ENCODE measurements around the gene SNX24. TPM values are rescaled to one million over a fixed set of nuclear protein-coding genes. Genes with fewer than 3 reads are reported as not detected.

The SNX24 gene
- total RNA-seq, 1 experiment from 2014 or later: 10.3 TPM

GRCh38 chr5:122810405-122810804, 35.0 kb upstream of the SNX24 start:
- Histone ChIP-seq H3K27me3 (ENCODE audit: low read length) (no peaks in the 10 kb centered on the region), H3K4me3 (ENCODE audit: low read length) (no peak overlapping the region), H3K9ac (ENCODE audit: low read length) (no peak overlapping the region), H3K36me3 (ENCODE audit: low read depth, low read length) (no peaks in the 10 kb centered on the region), H3K4me2 (ENCODE audit: low read length) (no peak overlapping the region), H2AFZ (ENCODE audit: low read length) (no peak overlapping the region), H3K79me2 (ENCODE audit: low read length) (no peaks in the 10 kb centered on the region), H3K9me3 (ENCODE audit: low read length) (no peaks in the 10 kb centered on the region), H3K27ac (ENCODE audit: low read length) (no peak overlapping the region), H4K20me1 (ENCODE audit: low read length) (no peaks in the 10 kb centered on the region), H3F3A (ENCODE audit: low read length, unreplicated experiment) (no peaks in the 10 kb centered on the region), H3K4me1 (ENCODE audit: insufficient read depth, low read length) (no peaks in the 10 kb centered on the region), H3K9me2 (replicated peaks; ENCODE audit: low read length) (no peaks in the 10 kb centered on the region)
- BruUV-seq (replicated peaks): no TSS peak
- ChIA-PET CTCF (no interaction called here), POLR2A (ENCODE audit: unreplicated experiment) (no interaction called here)
- ATAC-seq (no peak), DNase-seq (no peak)
- intact Hi-C loops (cut with micrococcal nuclease): no loop called here
- no peak for TF ChIP-seq CTCF (conservative IDR thresholded peaks at IDR 0.05; ENCODE audit: low read depth, low read length)

- Histone ChIP-seq H3K36me3 (ENCODE audit: low read depth, low read length) (0 out of 2 replicates have a peak, but pooled peaks cover 3% of the 10 kb centered on the region), H3K9me3 (ENCODE audit: low read length) (no peaks in the 10 kb centered on the region), H4K20me1 (ENCODE audit: low read length) (no peaks in the 10 kb centered on the region), H3K4me2 (ENCODE audit: low read length) (no peak overlapping the region), H3F3A (ENCODE audit: low read length, unreplicated experiment) (no peaks in the 10 kb centered on the region), H3K9me2 (replicated peaks; ENCODE audit: low read length) (no peaks in the 10 kb centered on the region), H3K4me3 (ENCODE audit: low read length) (no peak overlapping the region), H3K79me2 (ENCODE audit: low read length) (no peaks in the 10 kb centered on the region), H3K4me1 (ENCODE audit: insufficient read depth, low read length) (no peaks in the 10 kb centered on the region), H3K27me3 (ENCODE audit: low read length) (no peaks in the 10 kb centered on the region), H3K9ac (ENCODE audit: low read length) (no peak overlapping the region), H2AFZ (ENCODE audit: low read length) (no peak overlapping the region), H3K27ac (ENCODE audit: low read length) (no peak overlapping the region)
- ATAC-seq (no peak), DNase-seq (no peak)
- ChIA-PET POLR2A (ENCODE audit: unreplicated experiment) (no interaction called here), CTCF (no interaction called here)
- no peak for TF ChIP-seq EZH2phosphoT487 (IDR thresholded peaks at IDR 0.05; ENCODE audit: borderline replicate concordance, low read length)
- no peak for TF ChIP-seq CTCF (conservative IDR thresholded peaks at IDR 0.05; ENCODE audit: low read depth, low read length)
- TF ChIP-seq EZH2 (IDR thresholded peaks at IDR 0.05; ENCODE audit: low read length, unreplicated experiment): no peak
- intact Hi-C loops (cut with micrococcal nuclease): no loop called here
- no TSS peak for BruUV-seq (replicated peaks)
Measured at GRCh38 chr5:122815218-122815767, 30.1 kb upstream of the SNX24 start.

- Histone ChIP-seq H3K27me3 (ENCODE audit: low read length) (no peaks in the 10 kb centered on the region), H4K20me1 (ENCODE audit: low read length) (no peaks in the 10 kb centered on the region), H3K4me3 (ENCODE audit: low read length) (no peak overlapping the region), H3F3A (ENCODE audit: low read length, unreplicated experiment) (no peaks in the 10 kb centered on the region), H2AFZ (ENCODE audit: low read length) (no peak overlapping the region), H3K4me1 (ENCODE audit: insufficient read depth, low read length) (no peaks in the 10 kb centered on the region), H3K27ac (ENCODE audit: low read length) (no peak overlapping the region), H3K4me2 (ENCODE audit: low read length) (no peak overlapping the region), H3K9me3 (ENCODE audit: low read length) (no peaks in the 10 kb centered on the region), H3K9ac (ENCODE audit: low read length) (no peak overlapping the region), H3K9me2 (replicated peaks; ENCODE audit: low read length) (no peaks in the 10 kb centered on the region), H3K79me2 (ENCODE audit: low read length) (no peaks in the 10 kb centered on the region), H3K36me3 (ENCODE audit: low read depth, low read length) (0 out of 2 replicates have a peak, but pooled peaks cover 3% of the 10 kb centered on the region)
- intact Hi-C loops (cut with micrococcal nuclease): no loop called here
- BruUV-seq (replicated peaks): no TSS peak
- ATAC-seq: no peak
- ChIA-PET CTCF (no interaction called here), POLR2A (ENCODE audit: unreplicated experiment) (no interaction called here)
- no peak for DNase-seq
- TF ChIP-seq EZH2 (IDR thresholded peaks at IDR 0.05; ENCODE audit: low read length, unreplicated experiment) (no peak), CTCF (conservative IDR thresholded peaks at IDR 0.05; ENCODE audit: low read depth, low read length) (no peak)
Measured at GRCh38 chr5:122816756-122817155, 28.7 kb upstream of the SNX24 start.

Measured in PC-3 (cell line).